Measurements from ENCODE around the gene GALNT6. TPM values are rescaled to one million over a fixed set of nuclear protein-coding genes. Genes with fewer than 3 reads are reported as not detected.

Gene GALNT6
- total RNA-seq, 6 experiments from 2014 or later: 68.2 to 93.9 (median 71.7) TPM

GRCh38 chr12:51430196-51430895 is 39.1 kb upstream of the GALNT6 start:
- no peak for TF ChIP-seq CTCF (IDR thresholded peaks at IDR 0.05)
- peaks cover 17% of the 10 kb centered on the region for H3K4me1 Mint-ChIP-seq (ENCODE audit: low read depth)
- H3K27me3 Mint-ChIP-seq (ENCODE audit: insufficient read depth): no peaks in the 10 kb centered on the region
- no peaks in the 10 kb centered on the region for H3K36me3 Mint-ChIP-seq (ENCODE audit: low read depth)
- H3K4me3 Mint-ChIP-seq: no peak overlapping the region
- H3K27ac Mint-ChIP-seq: no peak overlapping the region
- no peaks in the 10 kb centered on the region for H3K9me3 Mint-ChIP-seq
- DNase-seq: no peak

- no peaks in the 10 kb centered on the region for H3K9me3 Mint-ChIP-seq
- TF ChIP-seq CTCF (IDR thresholded peaks at IDR 0.05): no peak
- no peaks in the 10 kb centered on the region for H3K36me3 Mint-ChIP-seq (ENCODE audit: low read depth)
- DNase-seq: no peak
- no peaks in the 10 kb centered on the region for H3K27me3 Mint-ChIP-seq (ENCODE audit: insufficient read depth)
- H3K4me3 Mint-ChIP-seq: no peak overlapping the region
- peaks cover 20% of the 10 kb centered on the region for H3K4me1 Mint-ChIP-seq (ENCODE audit: low read depth)
- H3K27ac Mint-ChIP-seq: no peak overlapping the region
These were observed 38.5 kb upstream of the GALNT6 start for GRCh38 chr12:51429700-51430099.

GRCh38 chr12:51428256-51428655 is 37.0 kb upstream of the GALNT6 start:
- no peak for TF ChIP-seq CTCF (IDR thresholded peaks at IDR 0.05)
- peaks cover 22% of the 10 kb centered on the region for H3K4me1 Mint-ChIP-seq (ENCODE audit: low read depth)
- H3K27ac Mint-ChIP-seq: no peak overlapping the region
- H3K27me3 Mint-ChIP-seq (ENCODE audit: insufficient read depth): no peaks in the 10 kb centered on the region
- H3K4me3 Mint-ChIP-seq: no peak overlapping the region
- no peak for DNase-seq
- no peaks in the 10 kb centered on the region for H3K36me3 Mint-ChIP-seq (ENCODE audit: low read depth)
- no peaks in the 10 kb centered on the region for H3K9me3 Mint-ChIP-seq

- Mint-ChIP-seq H3K4me1 (ENCODE audit: low read depth) (peaks cover 19% of the 10 kb centered on the region), H3K27me3 (ENCODE audit: insufficient read depth) (no peaks in the 10 kb centered on the region), H3K27ac (peak within 1 kb of the TSS; percentile 77), H3K9me3 (no peaks in the 10 kb centered on the region), H3K36me3 (ENCODE audit: low read depth) (no peaks in the 10 kb centered on the region), H3K4me3 (peak within 1 kb of the TSS; percentile 88)
- peak; percentile 93 for TF ChIP-seq CTCF (IDR thresholded peaks at IDR 0.05)
- DNase-seq: peak; percentile 87
These were observed 33.7 kb upstream of the GALNT6 start, which contains the start of gene SLC4A8 for GRCh38 chr12:51424662-51425539. Gene SLC4A8 (plus strand): TSS chr12:51424831. CDS start chr12:51424988, 157 bp downstream.

GRCh38 chr12:51424094-51424661 is 33.0 kb upstream of the GALNT6 start:
- no peak for TF ChIP-seq CTCF (IDR thresholded peaks at IDR 0.05)
- Mint-ChIP-seq H3K27ac (peak overlapping the region; percentile 77), H3K27me3 (ENCODE audit: insufficient read depth) (no peaks in the 10 kb centered on the region), H3K4me1 (ENCODE audit: low read depth) (peaks cover 19% of the 10 kb centered on the region), H3K9me3 (no peaks in the 10 kb centered on the region), H3K36me3 (ENCODE audit: low read depth) (no peaks in the 10 kb centered on the region), H3K4me3 (peak overlapping the region; percentile 88)
- no peak for DNase-seq
